ENCODE measurements around the gene KLHDC9.

- TF ChIP-seq CTCF (IDR thresholded peaks at IDR 0.05) = no peak
- TF ChIP-seq POLR2A (IDR thresholded peaks at IDR 0.05) = peak in 1 of 2 donors; percentile 10
These were observed 8.8 kb upstream of the KLHDC9 start, which contains the start of gene NECTIN4 for GRCh38 chr1:161089251-161089924.
